Colon (tissue), 2 donors: ENCODE data around the gene SLAMF8.

Source experiments
- FAIRE-seq: peaks from 2 replicates; lab custom pipeline; 2012; peaks lifted over from hg19 to GRCh38; lab: Jason Lieb, UNC
- donor health status: control.
- donor health status: control.

SLAMF8 gene

DNA sequence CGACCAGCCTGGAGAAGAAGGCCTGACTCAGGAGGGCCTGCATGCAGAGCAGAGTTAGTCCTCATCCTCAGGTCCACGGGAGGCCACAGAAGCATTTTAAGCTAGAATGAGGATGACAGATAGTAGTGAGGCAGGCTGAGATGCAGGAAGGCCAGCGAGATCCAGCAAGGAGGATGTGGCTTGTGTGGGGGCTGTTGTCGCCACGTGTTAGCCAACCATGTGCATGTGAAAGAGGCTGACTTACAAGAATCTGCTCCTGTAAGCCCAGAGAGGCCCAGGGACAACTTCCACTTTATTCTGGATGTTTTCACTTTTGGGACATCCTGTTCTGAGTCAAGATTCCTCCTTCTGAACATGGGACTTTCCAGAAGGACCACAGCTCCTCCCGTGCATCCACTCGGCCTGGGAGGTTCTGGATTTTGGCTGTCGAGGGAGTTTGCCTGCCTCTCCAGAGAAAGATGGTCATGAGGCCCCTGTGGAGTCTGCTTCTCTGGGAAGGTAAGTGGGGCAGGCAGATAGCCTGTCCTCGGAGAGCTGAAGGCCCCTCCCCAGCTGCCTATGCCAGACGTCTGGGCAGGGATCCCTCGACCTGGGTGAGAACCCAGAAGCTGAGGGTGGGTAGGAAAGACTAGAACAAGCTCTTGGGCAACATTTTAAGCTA is at the start of gene SLAMF8:
TSS of gene SLAMF8 (plus strand) at position 433 of the 661 bp plus-strand sequence. CDS start at position 459, 26 bp downstream.
- FAIRE-seq = no peak

- FAIRE-seq = no peak
Observed at GRCh38 chr1:159778266-159778665, 48.4 kb upstream of the SLAMF8 start.

DNA sequence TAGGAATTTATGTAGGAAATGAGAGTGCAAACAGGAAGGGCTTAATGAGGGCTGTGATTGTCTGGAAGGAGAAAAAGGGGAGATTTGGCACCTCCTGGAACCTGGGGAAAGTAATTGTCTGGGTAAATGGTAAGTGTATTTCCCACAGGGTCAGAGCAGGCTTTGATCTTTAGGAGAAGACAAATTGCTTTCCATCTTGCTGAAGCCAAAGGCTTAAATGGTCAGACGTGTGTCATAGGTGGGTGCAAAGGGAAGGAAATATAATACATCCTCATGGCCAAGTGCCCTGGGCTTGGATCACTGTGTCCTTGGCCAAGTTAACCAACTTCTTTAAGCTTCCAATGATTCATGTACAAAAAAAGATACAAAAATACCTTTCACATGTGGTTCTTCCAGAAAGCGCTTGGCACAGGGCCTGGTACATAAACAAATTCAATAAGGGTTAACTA is 47.2 kb upstream of the SLAMF8 start:
- FAIRE-seq = no peak

DNA sequence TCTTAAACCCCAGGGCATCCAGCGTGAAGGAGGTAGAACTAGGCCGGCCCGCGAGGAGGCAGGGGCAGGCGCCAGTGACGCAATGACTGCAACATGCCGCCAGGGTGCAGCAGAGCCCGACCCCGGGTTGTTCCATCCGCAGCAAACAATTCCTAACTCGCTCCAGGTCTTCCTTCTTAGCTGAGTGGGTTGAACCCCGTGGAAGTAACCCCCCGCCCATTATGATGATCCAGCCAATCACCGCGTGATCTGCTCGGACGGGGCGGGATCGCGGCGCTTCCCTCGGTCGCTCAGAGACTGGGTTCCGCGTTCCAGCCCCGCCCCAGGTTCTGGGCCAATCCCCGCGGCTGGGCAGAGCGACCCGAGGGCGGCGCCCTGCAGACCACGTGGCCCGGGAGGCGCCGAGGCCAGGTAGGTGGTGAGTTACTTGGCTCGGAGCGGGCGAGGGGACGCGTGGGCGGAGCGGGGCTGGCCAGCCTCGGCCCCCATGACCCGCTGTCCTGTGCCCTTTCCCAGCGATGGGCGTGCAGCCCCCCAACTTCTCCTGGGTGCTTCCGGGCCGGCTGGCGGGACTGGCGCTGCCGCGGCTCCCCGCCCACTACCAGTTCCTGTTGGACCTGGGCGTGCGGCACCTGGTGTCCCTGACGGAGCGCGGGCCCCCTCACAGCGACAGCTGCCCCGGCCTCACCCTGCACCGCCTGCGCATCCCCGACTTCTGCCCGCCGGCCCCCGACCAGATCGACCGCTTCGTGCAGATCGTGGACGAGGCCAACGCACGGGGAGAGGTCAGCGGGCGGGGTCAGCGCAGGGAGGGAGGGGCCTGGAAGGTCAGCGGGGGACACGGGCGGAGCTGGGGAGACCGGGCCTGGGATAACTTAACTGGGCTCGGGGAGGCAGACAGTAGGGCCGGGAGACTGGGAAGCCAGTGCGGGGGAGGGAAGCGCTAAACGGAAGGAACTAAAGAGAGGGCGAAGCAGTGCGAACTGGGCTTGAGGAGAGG is 45.8 kb upstream of the SLAMF8 start, which contains the start of gene DUSP23:
TSS of gene DUSP23 (plus strand) at position 380 of the 1,000 bp plus-strand sequence. CDS start at position 519, 139 bp downstream.
- peak; percentile 82 for FAIRE-seq

DNA sequence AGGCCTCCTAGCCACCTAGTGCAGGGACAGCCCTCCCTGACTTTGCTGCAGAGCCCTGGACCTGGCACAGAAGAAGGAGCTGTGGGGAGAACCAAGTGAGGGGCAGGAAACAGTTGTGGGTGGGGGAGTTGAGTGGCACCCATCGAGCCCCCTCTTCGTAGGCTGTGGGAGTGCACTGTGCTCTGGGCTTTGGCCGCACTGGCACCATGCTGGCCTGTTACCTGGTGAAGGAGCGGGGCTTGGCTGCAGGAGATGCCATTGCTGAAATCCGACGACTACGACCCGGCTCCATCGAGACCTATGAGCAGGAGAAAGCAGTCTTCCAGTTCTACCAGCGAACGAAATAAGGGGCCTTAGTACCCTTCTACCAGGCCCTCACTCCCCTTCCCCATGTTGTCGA is 44.7 kb upstream of the SLAMF8 start:
- no peak for FAIRE-seq

GRCh38 chr1:159783724-159784123 is 42.9 kb upstream of the SLAMF8 start:
- no peak for FAIRE-seq

- FAIRE-seq = no peak
Observed at GRCh38 chr1:159786465-159786864, 40.2 kb upstream of the SLAMF8 start.

DNA sequence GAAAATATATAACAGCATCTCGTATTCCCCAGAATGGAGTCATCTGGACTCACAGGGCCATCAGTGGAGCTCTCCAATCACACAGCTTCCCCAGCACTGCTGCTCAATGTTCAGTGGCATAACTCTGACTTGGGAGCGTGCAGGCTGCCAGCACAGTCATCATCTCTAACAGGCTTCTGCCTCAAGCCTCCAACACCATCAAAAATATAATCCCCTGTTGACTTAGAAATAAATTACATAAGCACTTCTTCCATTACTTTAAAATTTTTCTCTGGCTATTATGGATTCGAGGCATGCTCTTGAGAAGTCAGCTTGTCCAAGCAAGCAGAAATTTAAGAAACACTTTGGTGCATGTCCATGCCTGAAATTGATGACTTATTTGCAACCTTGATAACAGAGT is 39.7 kb upstream of the SLAMF8 start:
- FAIRE-seq = no peak

DNA sequence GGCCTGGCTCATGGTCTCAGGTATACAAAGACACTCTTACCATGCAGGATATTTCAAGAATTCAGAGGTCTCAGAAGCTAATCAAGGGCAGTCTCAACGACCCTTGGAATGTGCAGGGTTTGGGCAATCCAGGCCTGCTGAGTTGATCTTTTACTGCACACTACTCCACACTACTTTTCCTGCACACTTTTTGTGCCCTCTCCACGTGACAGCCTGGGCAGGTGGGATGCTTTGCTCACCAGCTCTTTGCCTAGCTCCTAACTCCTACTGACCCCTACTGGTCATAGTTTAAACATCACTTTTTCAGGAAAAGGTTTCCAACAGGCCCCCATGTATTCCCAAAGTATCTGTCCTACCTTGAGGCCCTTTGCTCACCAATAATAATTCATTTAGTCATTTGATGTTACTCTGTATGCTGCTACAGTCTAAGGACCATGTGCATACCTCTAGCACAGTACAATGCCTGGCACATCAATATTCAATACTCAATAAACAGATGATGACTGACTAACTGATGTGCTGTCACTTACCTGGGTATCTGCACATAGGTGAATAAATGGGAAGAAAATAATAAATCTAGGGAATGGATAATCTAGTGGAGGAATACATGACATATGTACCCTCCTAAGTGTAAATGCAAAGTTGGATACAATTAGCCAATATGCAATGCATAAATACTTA is 36.3 kb upstream of the SLAMF8 start:
- FAIRE-seq = no peak

- no peak for FAIRE-seq
Observed at GRCh38 chr1:159791031-159791430, 35.6 kb upstream of the SLAMF8 start.

GRCh38 chr1:159791461-159791860 is 35.2 kb upstream of the SLAMF8 start:
- no peak for FAIRE-seq

DNA sequence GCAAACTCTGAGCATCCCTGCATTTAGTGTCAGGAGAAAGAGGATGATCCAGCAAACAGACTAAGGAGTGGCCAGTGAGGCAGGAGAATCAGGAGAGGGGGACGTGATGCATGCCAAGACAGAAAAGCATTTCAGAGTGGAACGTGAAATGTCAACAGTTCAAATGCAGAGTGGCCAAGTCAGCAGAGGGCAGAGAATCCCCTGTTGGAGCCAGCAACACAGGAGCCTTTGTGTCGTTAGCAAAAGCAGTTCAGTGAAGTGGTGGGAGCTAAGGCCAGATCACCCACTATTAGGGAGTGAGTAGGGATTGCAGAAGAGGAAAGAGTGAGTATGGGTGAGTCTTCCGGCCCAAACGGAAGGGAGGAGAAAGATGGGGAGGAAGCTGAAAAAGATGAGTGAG is 31.1 kb upstream of the SLAMF8 start:
- no peak for FAIRE-seq

DNA sequence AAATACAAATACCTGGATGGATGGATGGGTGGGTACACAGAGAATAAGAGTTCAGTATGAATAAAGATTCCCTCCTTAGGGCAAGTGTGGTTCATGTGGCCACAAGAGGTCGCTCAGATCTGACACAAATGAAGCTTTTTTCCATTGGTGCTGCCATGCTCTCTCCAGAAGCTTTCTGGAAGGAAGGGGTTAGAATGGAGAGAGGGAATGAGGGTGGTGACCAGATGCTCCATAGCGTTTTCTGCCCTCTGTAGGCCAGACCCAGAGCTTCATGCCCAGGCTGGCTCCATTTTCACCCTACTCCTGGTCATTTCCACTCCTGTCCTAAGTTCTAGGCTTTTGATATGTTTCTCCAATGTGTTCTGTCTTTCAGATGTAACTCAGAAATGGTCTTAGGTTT is 27.8 kb upstream of the SLAMF8 start:
- no peak for FAIRE-seq

GRCh38 chr1:159799446-159799985 is 27.2 kb upstream of the SLAMF8 start:
- no peak for FAIRE-seq

- no peak for FAIRE-seq
Observed at GRCh38 chr1:159800177-159800930, 26.3 kb upstream of the SLAMF8 start.

DNA sequence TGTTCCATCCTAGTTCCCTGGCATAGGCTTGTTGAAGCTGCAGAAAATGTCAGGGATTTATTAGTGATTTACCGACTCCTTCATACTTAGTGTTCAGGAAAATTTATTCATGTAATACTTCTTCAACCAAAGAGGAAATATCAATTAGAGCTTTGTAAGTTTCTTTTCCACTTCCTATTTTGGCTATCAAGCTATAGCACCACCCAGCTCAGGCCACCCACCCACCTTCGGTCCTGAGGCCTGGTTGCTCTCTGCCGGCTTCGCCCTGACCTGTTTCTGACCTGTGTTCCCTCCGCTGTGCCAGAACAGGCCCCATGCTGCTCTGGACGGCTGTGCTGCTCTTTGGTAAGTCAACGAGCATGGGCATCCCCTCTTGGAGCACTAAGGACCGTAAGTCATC is 24.6 kb upstream of the SLAMF8 start, which contains the start of gene FCRL6:
TSS of gene FCRL6 (plus strand) at position 250 of the 400 bp plus-strand sequence. CDS start at position 315, 65 bp downstream.
- no peak for FAIRE-seq

DNA sequence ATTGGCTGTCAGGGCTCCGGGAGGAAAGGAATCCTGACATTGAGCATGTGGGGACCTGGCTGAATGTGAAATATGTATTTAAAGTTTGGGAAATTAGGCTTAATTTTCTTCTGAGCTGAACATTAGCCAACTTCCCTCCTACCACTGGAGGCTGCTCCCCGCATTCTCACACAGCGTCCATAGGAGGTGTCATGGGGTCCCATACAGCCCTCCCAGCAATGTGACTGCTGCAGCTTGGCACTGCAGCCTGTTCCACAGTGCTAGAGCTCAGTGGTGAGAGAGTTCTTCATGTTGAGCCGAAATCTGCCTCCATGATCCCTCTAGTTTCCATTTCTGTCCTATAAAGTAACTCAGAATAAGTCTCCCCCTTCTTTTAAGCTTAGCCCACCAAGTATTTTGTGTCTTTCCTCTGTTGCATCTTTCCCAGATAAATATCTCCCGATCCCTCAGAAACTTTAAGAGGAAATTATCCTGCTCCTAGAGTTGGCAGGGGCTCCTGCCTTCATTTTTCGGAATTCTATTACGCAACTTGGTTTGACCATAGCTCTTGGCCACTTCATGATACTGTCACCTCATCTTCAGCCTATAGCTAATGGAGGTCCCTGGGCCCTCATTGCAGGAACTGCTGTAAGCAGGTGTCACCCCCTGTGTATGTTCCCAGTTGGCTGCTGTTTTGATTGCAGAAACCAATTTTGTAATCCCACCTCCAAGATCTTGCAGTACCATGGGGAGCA is 22.6 kb upstream of the SLAMF8 start:
- FAIRE-seq = no peak

GRCh38 chr1:159804924-159805323 is 21.7 kb upstream of the SLAMF8 start:
- no peak for FAIRE-seq

- FAIRE-seq = no peak
Observed at GRCh38 chr1:159815926-159816325, 10.7 kb upstream of the SLAMF8 start.

DNA sequence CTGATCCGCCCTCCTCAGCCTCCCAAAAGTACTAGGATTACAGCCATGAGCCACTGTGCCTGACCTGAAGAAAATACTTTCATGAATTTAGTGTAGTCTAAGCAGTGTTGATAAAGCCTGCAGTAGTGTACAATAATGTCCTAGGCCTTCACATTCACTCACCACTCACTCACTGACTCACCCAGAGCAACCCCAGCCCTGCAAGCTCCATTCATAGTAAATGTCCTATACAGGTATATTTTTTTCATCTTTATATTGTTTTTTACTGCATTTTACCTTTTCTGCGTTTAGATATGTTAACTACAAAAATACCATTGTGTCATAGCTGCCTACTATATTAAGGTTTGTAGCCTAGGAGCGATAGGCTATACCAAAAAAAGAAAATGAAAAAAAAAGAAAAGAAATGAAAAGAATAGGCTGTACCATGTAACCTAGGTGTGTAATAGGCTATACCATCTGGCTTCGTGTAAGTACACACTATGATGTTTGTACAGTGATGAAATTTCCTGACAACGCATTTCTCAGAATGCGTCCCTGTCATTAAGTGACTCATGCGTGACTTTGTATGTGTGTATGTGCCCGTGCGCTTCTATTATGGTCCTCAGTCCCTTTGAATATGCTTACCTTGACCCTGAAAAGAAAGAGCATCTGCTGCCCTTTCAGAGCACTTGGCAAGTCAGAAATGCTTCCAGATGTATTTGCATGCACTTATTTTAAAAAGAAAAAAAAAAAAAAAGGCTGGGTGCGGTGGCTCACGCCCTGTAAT is 9.2 kb upstream of the SLAMF8 start:
- no peak for FAIRE-seq
